H1 (cell line): ENCODE measurements around the gene PLXNA3. TPM values are rescaled to one million over a fixed set of nuclear protein-coding genes. Genes with fewer than 3 reads are reported as not detected.

ENCODE experiments used
- BCL11A ChIP-seq, 2 experiments: IDR thresholded peaks; one replicate each; pipeline ENCODE4 v1.6.1; 2011; ENCODE audit warnings: low read depth in 2 of 2, low read length in 2 of 2, mild to moderate bottlenecking in 2 of 2
- CHD1 ChIP-seq: IDR thresholded peaks from 2 replicates; pipeline ENCODE4 v1.6.1; 2012; ENCODE audit warnings: low read depth, low read length, improper control_type of control experiment
- CHD7 ChIP-seq: fragments of 300-600 bp; sonication (generic); IDR thresholded peaks from 2 replicates; pipeline ENCODE4 v1.7.1; 2012; ENCODE audit warnings: low read length, moderate library complexity, mild to moderate bottlenecking, inconsistent platforms; ENCODE audit not compliant: insufficient replicate concordance
- EGR1 ChIP-seq: IDR thresholded peaks from 2 replicates; pipeline ENCODE4 v1.6.1; 2011; ENCODE audit warnings: low read depth, low read length, borderline replicate concordance
- GTF2F1 ChIP-seq: IDR thresholded peaks from 2 replicates; pipeline ENCODE4 v1.6.1; 2012; ENCODE audit warnings: low read depth, low read length, improper control_type of control experiment, borderline replicate concordance
- MAFK ChIP-seq: IDR thresholded peaks from 2 replicates; pipeline ENCODE4 v1.6.1; 2012; ENCODE audit warnings: low read depth, mild to moderate bottlenecking, improper control_type of control experiment, low read length
- NRF1 ChIP-seq: IDR thresholded peaks from 2 replicates; pipeline ENCODE4 v1.6.1; 2011; ENCODE audit warnings: mild to moderate bottlenecking, low read depth, low read length, improper control_type of control experiment
- PHF8 ChIP-seq: fragments of 200-600 bp; sonication (generic); conservative IDR thresholded peaks from 2 replicates; pipeline ENCODE4 v1.7.1; 2012; ENCODE audit warnings: low read depth, mild to moderate bottlenecking, inconsistent platforms, low read length, moderate library complexity
- POLR2AphosphoS5 ChIP-seq: IDR thresholded peaks from 2 replicates; pipeline ENCODE4 v1.6.1; 2011; ENCODE audit warnings: low read depth, low read length
- POU5F1 ChIP-seq: IDR thresholded peaks from 2 replicates; pipeline ENCODE4 v1.6.1; 2011; ENCODE audit warnings: low read depth, mild to moderate bottlenecking, low read length, moderate library complexity
- SP4 ChIP-seq: IDR thresholded peaks from 2 replicates; pipeline ENCODE4 v1.6.1; 2012; ENCODE audit warnings: low read length, inconsistent platforms
- SRF ChIP-seq: IDR thresholded peaks from 2 replicates; pipeline ENCODE4 v1.6.1; 2011; ENCODE audit warnings: mild to moderate bottlenecking, low read depth, low read length, moderate library complexity
- TAF1 ChIP-seq: IDR thresholded peaks from 2 replicates; pipeline ENCODE4 v1.6.1; 2011; ENCODE audit warnings: mild to moderate bottlenecking, low read depth, low read length
- TEAD4 ChIP-seq: IDR thresholded peaks from 2 replicates; pipeline ENCODE4 v1.6.1; 2012; ENCODE audit warnings: low read depth, low read length, inconsistent platforms, mixed read lengths
- polyA plus RNA-seq, 7 experiments: library from polyadenylated mRNA; depleted of rRNA in 3 of 7; stranded (reverse) in 5 of 7; unstranded in 2 of 7; fragments of >200 nt in 5 of 7; fragments of 200-250 nt in 2 of 7; gene quantifications; 1 replicate in 5 of 7; 2 replicates in 1 of 7; 4 replicates in 1 of 7; pipeline versions ENCODE4 v1.2.1 to v1.2.3, GENCODE V29; 2011 to 2013; ENCODE audit warnings: missing spikeins in 2 of 7, mixed read lengths in 2 of 7
- total RNA-seq: library from RNA; stranded (reverse); fragmentation: NEBNext Ultra II Directional; extraction: Animal tissue kit (Norgen Biotek cat#: 25700); gene quantifications from 2 replicates; pipeline ENCODE4 v1.2.1, GENCODE V29; 2021

PLXNA3 gene
- total and polyA plus RNA-seq, 2 of the 8 experiments (the other 6 are each of a cell fraction or from before 2014, with no cell fraction given), result 10.7 to 18.2 TPM

- no peak for TF ChIP-seq CHD7
- TF ChIP-seq POU5F1, result no peak
- no peak for TF ChIP-seq GTF2F1
- no peak for TF ChIP-seq NRF1
- TF ChIP-seq POLR2AphosphoS5, result no peak
- TF ChIP-seq MAFK, result no peak
- TF ChIP-seq SRF, result no peak
- no peak for TF ChIP-seq TEAD4
- TF ChIP-seq PHF8, result no peak
- no peak for TF ChIP-seq CHD1
- TF ChIP-seq SP4, result no peak
- no peak for TF ChIP-seq EGR1
- no peak for TF ChIP-seq BCL11A (IDR thresholded peaks at IDR 0.05; ENCODE audit: low read depth in 2 of 2, low read length in 2 of 2)
- TF ChIP-seq TAF1, result no peak
Observed at GRCh38 chrX:154417157-154417556, 40.9 kb upstream of the PLXNA3 start (continued).
